G401 (cell line): ENCODE data around the gene MAMSTR. TPM values are rescaled to one million over a fixed set of nuclear protein-coding genes. Genes with fewer than 3 reads are reported as not detected.
"Not testable (repeated sequence)": the region's sequence is repeated elsewhere in the genome, so short reads cannot be mapped to it uniquely, and the experiment has no call there.

Source experiments
- DNase-seq: peaks from one replicate; pipeline ENCODE4 v3.0.0-alpha.2; 2015; ENCODE audit warnings: low spot score
- in situ Hi-C: cut with HindIII; loops from 2 replicates; pipeline ENCODE4 v1.10.0; 2016; ENCODE audit warnings: low sequenced_read_pairs, mixed read lengths
- total RNA-seq: library from RNA; depleted of rRNA; stranded (reverse); fragments of >200 nt; shearing (Covaris generic); gene quantifications from 2 replicates; pipeline ENCODE4 v1.2.3, GENCODE V29; 2014

Gene MAMSTR
- total RNA-seq, 1 experiment from 2014 or later, result 1.5 TPM

- DNase-seq, result peak; percentile 75
- in situ Hi-C loops, result no loop called here
Measured at GRCh38 chr19:48724796-48725753, 5.5 kb upstream of the MAMSTR start.

GRCh38 chr19:48722196-48722708 lies 2.7 kb upstream of the MAMSTR start:
- DNase-seq, result no peak
- in situ Hi-C loops, result no loop called here

GRCh38 chr19:48720613-48721296 lies 1.2 kb upstream of the MAMSTR start:
- in situ Hi-C loops, result no loop called here
- DNase-seq, result peak; percentile 100

- in situ Hi-C loops, result no loop called here
- no peak for DNase-seq
Measured at GRCh38 chr19:48720251-48720612, 707 bp upstream of the MAMSTR start.

GRCh38 chr19:48718711-48719231 lies 754 bp downstream of the MAMSTR start:
- in situ Hi-C loops, result no loop called here
- DNase-seq, result no peak

- in situ Hi-C loops, DNase-seq: not testable (repeated sequence)
Measured at GRCh38 chr19:48718106-48718505, 1.4 kb downstream of the MAMSTR start.

- in situ Hi-C loops, result no loop called here
- peak; percentile 83 for DNase-seq
Measured at GRCh38 chr19:48716562-48717291, 2.8 kb downstream of the MAMSTR start.

GRCh38 chr19:48715681-48716171 lies 3.8 kb downstream of the MAMSTR start:
- DNase-seq, result peak; percentile 53
- in situ Hi-C loops, result no loop called here

GRCh38 chr19:48714759-48715675 lies 4.5 kb downstream of the MAMSTR start:
- DNase-seq, result peak; percentile 21

GRCh38 chr19:48713864-48714755 lies 5.4 kb downstream of the MAMSTR start:
- in situ Hi-C loops, result no loop called here
- peak; percentile 100 for DNase-seq

More at GRCh38 chr19:48714759-48715675, 4.5 kb downstream of the MAMSTR start:
- in situ Hi-C loops, result no loop called here

- in situ Hi-C loops, result no loop called here
- peak; percentile 43 for DNase-seq
Measured at GRCh38 chr19:48713041-48713863, 6.3 kb downstream of the MAMSTR start.

GRCh38 chr19:48711106-48711662 lies 8.3 kb downstream of the MAMSTR start:
- DNase-seq, result no peak
- in situ Hi-C loops, result no loop called here

GRCh38 chr19:48708471-48708870 lies 11.1 kb downstream of the MAMSTR start:
- no peak for DNase-seq
- in situ Hi-C loops, result no loop called here

- DNase-seq, result no peak
- in situ Hi-C loops, result no loop called here
Measured at GRCh38 chr19:48705431-48705830, 14.1 kb downstream of the MAMSTR start.

GRCh38 chr19:48703316-48703715 lies 16.2 kb downstream of the MAMSTR start:
- in situ Hi-C loops, result no loop called here
- no peak for DNase-seq

- in situ Hi-C loops, result no loop called here
- DNase-seq, result no peak
Measured at GRCh38 chr19:48702701-48703100, 16.8 kb downstream of the MAMSTR start.
